ENCODE measurements around the gene ZNF768.
"Not testable (repeated sequence)": the region's sequence is repeated elsewhere in the genome, so short reads cannot be mapped to it uniquely, and the experiment has no call there.

Gene ZNF768

GRCh38 chr16:30491229-30491628, 35.1 kb downstream of the ZNF768 start:
- Histone ChIP-seq H3K36me3 (no peaks in the 10 kb centered on the region), H4K20me1 (no peaks in the 10 kb centered on the region), H3K9me3 (no peaks in the 10 kb centered on the region), H3K27me3 (no peaks in the 10 kb centered on the region), H3K27ac (no peak overlapping the region), H3K9ac (no peak overlapping the region), H3K4me1 (peaks cover 15% of the 10 kb centered on the region), H3K4me3 (no peak overlapping the region), H3K4me2 (no peak overlapping the region)
- no peak for TF ChIP-seq Cebpa-rat (IDR thresholded peaks at IDR 0.05)

- Histone ChIP-seq H3K27me3 (no peaks in the 10 kb centered on the region), H4K20me1 (no peaks in the 10 kb centered on the region), H3K9ac (no peak overlapping the region), H3K27ac (no peak overlapping the region), H3K9me3 (no peaks in the 10 kb centered on the region), H3K36me3 (no peaks in the 10 kb centered on the region), H3K4me1 (peaks cover 12% of the 10 kb centered on the region; the same call in 1 of the 2 replicates), H3K4me3 (no peak overlapping the region), H3K4me2 (no peak overlapping the region)
- no peak for TF ChIP-seq Cebpa-rat (IDR thresholded peaks at IDR 0.05)
These were observed 36.2 kb downstream of the ZNF768 start for GRCh38 chr16:30490210-30490609.

GRCh38 chr16:30488764-30489605, 37.4 kb downstream of the ZNF768 start:
- TF ChIP-seq Cebpa-rat (IDR thresholded peaks at IDR 0.05), result no peak
- Histone ChIP-seq H4K20me1 (no peaks in the 10 kb centered on the region), H3K9me3 (no peaks in the 10 kb centered on the region), H3K27ac (no peak overlapping the region), H3K4me2 (no peak overlapping the region), H3K36me3 (no peaks in the 10 kb centered on the region), H3K4me1 (peaks cover 19% of the 10 kb centered on the region; the same call in 1 of the 2 replicates), H3K9ac (no peak overlapping the region), H3K4me3 (no peak overlapping the region), H3K27me3 (no peaks in the 10 kb centered on the region)

GRCh38 chr16:30485818-30486436, 40.4 kb downstream of the ZNF768 start:
- Histone ChIP-seq H3K4me2 (no peak overlapping the region), H3K36me3 (no peaks in the 10 kb centered on the region), H3K4me3 (no peak overlapping the region), H3K27ac (no peak overlapping the region), H3K9me3 (no peaks in the 10 kb centered on the region), H3K4me1 (peaks cover 12% of the 10 kb centered on the region; the same call in 1 of the 2 replicates), H3K27me3 (no peaks in the 10 kb centered on the region), H4K20me1 (no peaks in the 10 kb centered on the region), H3K9ac (no peak overlapping the region)
- TF ChIP-seq Cebpa-rat (IDR thresholded peaks at IDR 0.05), result no peak

- no peak overlapping the region for H3K9ac ChIP-seq
- no peaks in the 10 kb centered on the region for H3K36me3 ChIP-seq
- no peak overlapping the region for H3K4me3 ChIP-seq
- H4K20me1 ChIP-seq, result no peaks in the 10 kb centered on the region
- H3K27ac ChIP-seq, result no peak overlapping the region
- no peaks in the 10 kb centered on the region for H3K9me3 ChIP-seq
- H3K4me1 ChIP-seq, result peaks cover 12% of the 10 kb centered on the region; the same call in 1 of the 2 replicates
- TF ChIP-seq Cebpa-rat (IDR thresholded peaks at IDR 0.05), result no peak
- H3K4me2 ChIP-seq, result no peak overlapping the region
- no peaks in the 10 kb centered on the region for H3K27me3 ChIP-seq
These were observed 41.5 kb downstream of the ZNF768 start for GRCh38 chr16:30484887-30485286.

- H3K4me3 ChIP-seq, result no peak overlapping the region
- no peak for TF ChIP-seq Cebpa-rat (IDR thresholded peaks at IDR 0.05)
These were observed 44.0 kb downstream of the ZNF768 start for GRCh38 chr16:30482366-30482765.

GRCh38 chr16:30481381-30481780, 45.0 kb downstream of the ZNF768 start:
- Histone ChIP-seq H3K27ac (no peak overlapping the region), H3K36me3 (no peaks in the 10 kb centered on the region), H3K4me2 (no peak overlapping the region), H3K9me3 (no peaks in the 10 kb centered on the region), H3K27me3 (no peaks in the 10 kb centered on the region), H3K9ac (no peak overlapping the region), H3K4me3 (no peak overlapping the region), H4K20me1 (no peaks in the 10 kb centered on the region), H3K4me1 (peaks cover 12% of the 10 kb centered on the region; the same call in 1 of the 2 replicates)
- no peak for TF ChIP-seq Cebpa-rat (IDR thresholded peaks at IDR 0.05)

More at GRCh38 chr16:30482366-30482765, 44.0 kb downstream of the ZNF768 start:
- Histone ChIP-seq H4K20me1 (no peaks in the 10 kb centered on the region), H3K9ac (no peak overlapping the region), H3K27ac (no peak overlapping the region), H3K9me3 (no peaks in the 10 kb centered on the region), H3K4me1 (peaks cover 12% of the 10 kb centered on the region; the same call in 1 of the 2 replicates), H3K36me3 (no peaks in the 10 kb centered on the region), H3K27me3 (no peaks in the 10 kb centered on the region), H3K4me2 (no peak overlapping the region)

- Histone ChIP-seq H3K9me3 (no peaks in the 10 kb centered on the region), H3K9ac (no peak overlapping the region), H3K4me2 (no peak overlapping the region), H3K36me3 (no peaks in the 10 kb centered on the region), H3K4me1 (peaks cover 2% of the 10 kb centered on the region), H4K20me1 (peaks cover 5% of the 10 kb centered on the region), H3K27ac (no peak overlapping the region), H3K27me3 (peaks cover 19% of the 10 kb centered on the region), H3K4me3 (no peak overlapping the region)
- TF ChIP-seq Cebpa-rat (IDR thresholded peaks at IDR 0.05), result no peak
These were observed 47.4 kb downstream of the ZNF768 start for GRCh38 chr16:30478766-30479478.

GRCh38 chr16:30477773-30478172, 48.6 kb downstream of the ZNF768 start:
- not testable (repeated sequence) for H3K4me2 ChIP-seq, H3K4me3 ChIP-seq, H3K36me3 ChIP-seq, H3K9ac ChIP-seq, H3K9me3 ChIP-seq, H3K27ac ChIP-seq
- Histone ChIP-seq H4K20me1 (peaks cover 16% of the 10 kb centered on the region), H3K27me3 (peaks cover 30% of the 10 kb centered on the region), H3K4me1 (peaks cover 13% of the 10 kb centered on the region)

- H3K9ac ChIP-seq, result no peak overlapping the region
- peaks cover 38% of the 10 kb centered on the region for H3K27me3 ChIP-seq
- no peak overlapping the region for H3K4me3 ChIP-seq
- H3K4me2 ChIP-seq, result no peak overlapping the region
- H3K4me1 ChIP-seq, result peaks cover 21% of the 10 kb centered on the region
- TF ChIP-seq Cebpa-rat (IDR thresholded peaks at IDR 0.05), result no peak
- H3K27ac ChIP-seq, result no peak overlapping the region
- H3K36me3 ChIP-seq, result no peaks in the 10 kb centered on the region
- H3K9me3 ChIP-seq, result no peaks in the 10 kb centered on the region
- H4K20me1 ChIP-seq, result peaks cover 24% of the 10 kb centered on the region
These were observed 49.4 kb downstream of the ZNF768 start for GRCh38 chr16:30476991-30477390.
